ENCODE results near the gene AVPR1A.

DNA sequence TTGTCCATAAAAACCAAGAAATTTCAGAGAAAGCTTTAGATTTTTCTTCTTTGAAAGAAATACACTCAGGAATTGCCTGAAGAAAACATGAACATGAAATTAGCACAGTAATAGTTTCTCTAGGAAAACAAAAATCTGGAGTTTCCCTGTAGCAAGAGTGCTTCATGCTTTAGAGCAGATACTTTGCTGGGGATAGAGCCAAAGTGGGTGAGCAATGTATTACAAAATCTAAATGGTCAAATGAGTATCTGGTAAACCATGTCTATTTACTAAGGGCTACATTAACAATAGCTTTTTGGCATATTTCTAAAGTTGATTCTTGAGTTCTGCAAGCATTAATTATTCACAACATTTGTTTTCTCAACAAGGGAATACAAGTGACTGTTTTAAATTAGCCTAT, 26.2 kb downstream of the AVPR1A start:
- TF ChIP-seq, protein P1, sequence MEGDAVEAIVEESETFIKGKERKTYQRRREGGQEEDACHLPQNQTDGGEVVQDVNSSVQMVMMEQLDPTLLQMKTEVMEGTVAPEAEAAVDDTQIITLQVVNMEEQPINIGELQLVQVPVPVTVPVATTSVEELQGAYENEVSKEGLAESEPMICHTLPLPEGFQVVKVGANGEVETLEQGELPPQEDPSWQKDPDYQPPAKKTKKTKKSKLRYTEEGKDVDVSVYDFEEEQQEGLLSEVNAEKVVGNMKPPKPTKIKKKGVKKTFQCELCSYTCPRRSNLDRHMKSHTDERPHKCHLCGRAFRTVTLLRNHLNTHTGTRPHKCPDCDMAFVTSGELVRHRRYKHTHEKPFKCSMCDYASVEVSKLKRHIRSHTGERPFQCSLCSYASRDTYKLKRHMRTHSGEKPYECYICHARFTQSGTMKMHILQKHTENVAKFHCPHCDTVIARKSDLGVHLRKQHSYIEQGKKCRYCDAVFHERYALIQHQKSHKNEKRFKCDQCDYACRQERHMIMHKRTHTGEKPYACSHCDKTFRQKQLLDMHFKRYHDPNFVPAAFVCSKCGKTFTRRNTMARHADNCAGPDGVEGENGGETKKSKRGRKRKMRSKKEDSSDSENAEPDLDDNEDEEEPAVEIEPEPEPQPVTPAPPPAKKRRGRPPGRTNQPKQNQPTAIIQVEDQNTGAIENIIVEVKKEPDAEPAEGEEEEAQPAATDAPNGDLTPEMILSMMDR (IDR thresholded peaks at IDR 0.05): no peak
- TF ChIP-seq EZH2 (IDR thresholded peaks at IDR 0.05; ENCODE audit: borderline replicate concordance, insufficient read depth, low read depth, low read length, poor library complexity, severe bottlenecking): no peak

Measured in B cell (primary cell).